Stimulated activated CD4-positive, alpha-beta T cell treated with anti-CD3 and anti-CD28 coated beads, Interleukin-12 subunit alpha, Interleukin-12 subunit beta, amount 100 ng/mL, for 4 hours (primary cell): Measurements from ENCODE around the gene ZNF345.

Experiments
- DNase-seq: peaks from one replicate; pipeline ENCODE4 v3.0.0-alpha.2; 2020

ZNF345 gene

GRCh38 chr19:36850559-36851442, at the start of gene ZNF345:
Gene ZNF345 (plus strand): TSS chr19:36850876. CDS start chr19:36876831, 25,955 bp downstream.
- DNase-seq = peak; percentile 68

GRCh38 chr19:36805364-36805763, 45.3 kb upstream of the ZNF345 start:
- DNase-seq = no peak

DNA sequence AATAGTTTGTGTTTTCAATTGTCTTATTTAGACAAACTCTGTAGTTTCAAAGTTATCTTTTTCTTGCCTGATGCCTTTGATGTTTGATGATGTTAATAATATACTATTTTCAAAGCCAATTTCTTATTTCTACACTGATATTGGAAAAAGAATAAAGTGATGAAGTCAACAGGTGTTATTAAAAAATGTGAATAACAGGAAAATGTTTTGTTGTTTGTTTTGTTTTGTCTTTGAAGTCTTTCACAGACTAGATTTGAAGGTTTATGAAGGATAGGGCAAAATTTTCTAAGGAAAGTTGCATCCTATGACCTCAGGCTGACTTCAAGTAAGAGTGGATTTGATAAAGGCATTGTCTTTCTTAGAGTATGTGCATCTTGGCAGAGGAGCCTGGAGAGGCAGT, 43.6 kb upstream of the ZNF345 start:
- DNase-seq = no peak

DNA sequence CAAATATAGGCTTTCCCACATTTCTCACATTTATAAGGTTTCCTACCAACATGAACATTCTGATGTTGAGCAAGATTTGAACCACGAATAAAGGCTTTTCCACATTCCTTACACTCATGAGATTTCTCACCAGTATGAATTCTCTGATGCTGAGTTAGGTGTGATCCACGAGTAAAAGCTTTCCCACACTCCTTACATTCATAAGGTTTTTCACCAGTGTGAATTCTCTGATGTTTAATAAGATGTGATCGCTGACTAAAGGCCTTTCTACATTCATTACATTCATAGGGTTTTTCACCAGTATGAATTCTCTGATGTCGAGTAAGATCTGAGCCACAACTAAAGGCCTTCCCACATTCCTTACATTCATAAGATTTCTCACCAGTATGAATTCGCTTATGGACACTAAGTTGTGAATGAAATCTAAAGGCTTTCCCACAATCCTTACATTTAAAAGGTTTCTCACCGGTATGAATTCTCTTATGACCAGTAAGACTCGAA, 31.5 kb upstream of the ZNF345 start:
- DNase-seq = no peak

DNA sequence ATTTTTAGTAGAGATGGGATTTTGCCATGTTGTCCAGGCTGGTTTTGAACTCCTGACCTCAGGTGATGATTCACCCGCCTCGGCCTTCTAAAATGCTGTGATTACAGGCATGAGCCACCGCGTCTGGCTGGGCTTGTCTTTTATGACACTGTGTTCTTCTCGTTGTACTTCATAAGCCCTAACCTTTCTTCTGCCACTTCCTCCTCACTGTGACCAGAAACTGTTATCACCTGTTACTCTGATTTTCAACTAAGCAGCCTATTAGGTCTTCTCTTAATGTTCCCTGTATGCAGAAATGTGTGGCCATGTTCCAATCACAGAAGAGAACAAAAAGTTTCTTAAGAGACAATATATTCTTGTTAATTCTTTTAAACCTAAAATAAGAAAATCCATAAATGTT, 28.9 kb upstream of the ZNF345 start:
- no peak for DNase-seq

- DNase-seq = no peak
These were observed 17.2 kb upstream of the ZNF345 start for GRCh38 chr19:36833430-36833829.

GRCh38 chr19:36837176-36837905, 13.3 kb upstream of the ZNF345 start:
- DNase-seq = no peak

GRCh38 chr19:36837906-36838783, 12.5 kb upstream of the ZNF345 start, which contains the start of gene ZNF790:
Gene ZNF790 (minus strand): TSS chr19:36838387. CDS start chr19:36825619, 12,768 bp downstream.
- peak; percentile 74 for DNase-seq

DNA sequence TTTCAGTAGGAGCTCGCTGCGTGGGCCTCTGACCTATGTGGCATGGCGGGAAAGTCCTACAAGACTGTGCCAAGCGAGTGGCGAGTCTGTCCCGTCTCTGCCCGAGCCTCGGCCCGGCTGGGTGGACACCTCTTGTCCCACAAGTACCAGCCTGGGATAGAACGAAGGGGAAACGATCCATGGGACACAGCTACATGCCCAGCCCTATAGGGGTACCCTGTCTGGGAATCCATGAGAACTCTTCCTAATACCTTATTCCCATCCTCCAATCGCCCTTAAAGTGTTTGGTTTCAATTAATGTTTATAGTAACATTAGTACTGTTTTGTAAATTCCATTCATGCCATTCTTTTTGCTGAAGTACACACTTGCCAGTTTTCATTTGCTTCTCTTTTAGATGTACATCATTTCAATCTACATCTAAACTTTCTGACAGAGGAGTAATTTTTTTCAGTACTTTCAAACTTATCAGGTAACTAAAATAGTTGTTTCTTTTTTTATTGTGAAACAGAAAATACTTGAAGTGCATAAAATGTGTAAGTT, 11.8 kb upstream of the ZNF345 start:
- no peak for DNase-seq

GRCh38 chr19:36847968-36848367, 2.7 kb upstream of the ZNF345 start:
- no peak for DNase-seq

GRCh38 chr19:36849701-36850558, 746 bp upstream of the ZNF345 start:
- peak; percentile 83 for DNase-seq

DNA sequence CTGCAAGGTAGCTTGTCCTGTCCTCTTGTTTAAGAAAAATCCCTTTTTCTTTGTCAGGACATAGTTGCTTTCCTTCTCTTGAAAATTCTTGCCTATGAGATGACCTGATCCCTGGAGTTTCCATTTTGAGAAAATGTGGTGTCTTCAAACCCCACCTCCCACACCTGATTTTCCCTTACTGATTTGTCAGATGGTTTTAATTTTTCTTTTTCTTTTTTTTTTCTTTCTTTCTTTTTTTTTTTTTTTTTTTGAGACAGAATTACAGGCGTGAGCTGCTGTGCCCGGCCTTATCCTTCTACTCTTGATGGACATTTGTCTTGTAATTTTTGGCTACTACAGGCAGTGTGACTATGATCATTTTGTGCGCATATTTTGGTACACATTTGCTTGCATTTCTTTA, 1.2 kb downstream of the ZNF345 start:
- DNase-seq = no peak

DNA sequence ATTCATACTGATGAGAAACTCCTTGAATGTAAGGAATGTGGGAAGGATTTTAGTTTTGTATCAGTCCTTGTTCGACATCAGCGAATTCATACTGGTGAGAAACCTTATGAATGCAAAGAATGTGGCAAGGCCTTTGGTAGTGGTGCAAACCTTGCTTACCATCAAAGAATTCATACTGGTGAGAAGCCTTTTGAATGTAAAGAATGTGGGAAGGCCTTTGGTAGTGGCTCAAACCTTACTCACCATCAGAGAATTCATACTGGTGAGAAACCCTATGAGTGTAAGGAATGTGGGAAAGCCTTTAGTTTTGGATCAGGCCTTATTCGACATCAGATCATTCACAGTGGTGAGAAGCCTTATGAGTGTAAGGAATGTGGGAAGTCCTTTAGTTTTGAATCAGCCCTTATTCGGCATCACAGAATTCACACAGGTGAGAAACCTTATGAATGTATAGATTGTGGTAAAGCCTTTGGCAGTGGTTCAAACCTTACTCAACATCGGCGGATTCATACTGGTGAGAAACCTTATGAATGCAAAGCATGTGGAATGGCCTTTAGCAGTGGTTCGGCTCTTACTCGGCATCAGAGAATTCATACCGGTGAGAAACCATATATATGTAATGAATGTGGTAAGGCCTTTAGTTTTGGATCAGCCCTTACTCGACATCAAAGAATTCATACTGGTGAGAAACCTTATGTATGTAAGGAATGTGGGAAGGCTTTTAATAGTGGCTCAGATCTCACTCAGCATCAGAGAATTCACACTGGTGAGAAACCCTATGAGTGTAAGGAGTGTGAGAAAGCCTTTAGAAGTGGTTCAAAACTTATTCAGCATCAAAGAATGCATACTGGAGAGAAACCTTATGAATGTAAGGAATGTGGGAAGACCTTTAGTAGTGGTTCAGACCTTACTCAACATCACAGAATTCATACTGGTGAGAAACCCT, 26.6 kb downstream of the ZNF345 start:
- DNase-seq = no peak

DNA sequence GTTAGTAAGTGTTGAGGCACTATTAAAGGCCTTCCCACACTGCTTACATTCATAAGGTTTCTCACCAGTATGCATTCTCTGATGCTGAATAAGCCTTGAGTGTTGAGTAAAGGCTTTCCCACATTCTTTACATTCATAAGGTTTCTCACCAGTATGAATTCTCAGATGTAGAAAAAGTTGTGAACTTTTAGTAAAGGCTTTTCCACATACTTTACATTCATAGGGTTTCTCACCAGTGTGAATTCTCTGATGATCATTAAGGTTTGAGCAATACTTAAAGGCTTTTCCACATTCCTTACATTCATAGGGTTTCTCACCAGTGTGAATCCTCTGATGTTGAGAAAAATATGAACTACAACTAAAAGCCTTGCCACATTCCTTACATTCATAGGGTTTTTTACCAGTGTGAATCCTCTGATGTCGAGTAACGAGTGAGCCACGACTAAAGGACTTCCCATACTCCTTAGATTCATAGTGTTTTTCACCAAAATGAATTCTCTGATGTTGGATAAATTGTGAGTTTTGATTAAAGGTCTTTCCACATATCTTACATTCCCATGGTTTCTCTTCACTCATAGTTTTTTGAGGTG, 41.2 kb downstream of the ZNF345 start:
- no peak for DNase-seq

DNA sequence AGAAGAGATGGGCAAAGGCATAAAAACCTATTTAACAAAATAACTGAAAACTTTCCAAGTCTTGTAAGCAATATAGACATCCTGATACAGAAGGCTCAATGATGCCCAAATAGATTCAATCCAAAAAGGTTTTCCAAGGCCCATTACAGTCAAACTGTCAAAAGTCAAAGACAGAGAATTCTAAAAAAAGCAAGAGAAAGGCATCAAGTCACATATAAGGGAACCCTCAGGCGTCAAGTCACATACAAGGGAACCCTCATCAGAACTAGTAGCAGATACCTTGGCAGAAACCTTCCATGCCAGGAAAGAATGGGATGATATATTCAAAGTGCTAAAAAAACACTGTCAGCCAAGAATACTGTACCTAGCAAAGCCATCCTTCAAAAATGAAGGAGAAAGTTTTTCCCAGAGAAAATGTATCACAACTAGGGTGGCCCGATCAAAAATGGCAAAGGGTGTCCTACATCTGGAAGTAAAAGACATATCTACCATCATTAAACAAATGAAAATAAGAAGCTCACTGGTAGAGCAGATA, 44.2 kb downstream of the ZNF345 start:
- DNase-seq = no peak

GRCh38 chr19:36898422-36898821, 47.7 kb downstream of the ZNF345 start:
- DNase-seq = no peak

DNA sequence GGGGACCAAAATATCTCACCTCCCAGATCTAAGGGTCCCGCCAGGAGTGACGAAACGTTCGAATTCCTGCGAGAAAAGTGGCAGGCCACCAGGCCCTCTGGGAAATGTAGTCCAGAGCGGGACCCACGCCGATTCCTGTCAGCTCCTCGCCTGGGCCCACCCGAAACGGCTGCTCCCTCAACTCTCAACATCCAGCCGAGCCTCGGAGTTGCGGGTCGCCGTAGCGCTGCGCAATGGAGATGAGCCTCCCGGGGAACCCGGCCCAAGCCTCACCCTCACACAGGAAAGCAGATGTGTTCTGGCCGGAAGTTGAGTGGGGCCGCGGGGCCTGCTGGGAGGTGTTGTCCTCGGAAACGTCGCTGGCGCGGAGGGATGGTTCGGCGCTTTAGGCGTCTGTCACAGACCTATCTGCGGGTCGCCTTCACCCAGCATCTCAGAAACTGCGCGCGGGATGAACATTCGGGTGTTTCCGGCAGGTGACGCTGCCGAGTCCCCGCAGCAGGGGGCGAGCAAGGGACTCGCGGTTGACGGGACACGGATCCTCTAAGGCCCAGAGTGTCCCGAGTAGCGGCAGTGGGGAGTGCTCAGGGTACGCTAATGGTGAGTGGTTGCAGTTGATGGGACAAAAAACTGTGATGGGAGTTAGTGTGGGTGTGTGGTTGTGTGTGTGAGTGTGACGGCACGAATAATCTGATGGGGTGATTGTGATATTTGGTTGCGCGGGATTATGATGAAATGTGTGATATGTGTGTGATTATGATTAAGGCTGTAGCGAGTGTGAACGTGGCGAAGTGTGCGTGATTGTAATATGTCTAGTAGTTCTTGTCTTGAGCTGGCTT, 65.5 kb downstream of the ZNF345 start, which contains the start of the genes ZNF568 and ZNF829:
ZNF568 (plus strand) TSS at position 341 of the 839 bp plus-strand sequence. CDS start 6,439 bp downstream, outside the sequence.
ZNF829 (minus strand) TSS at position 300 of the 839 bp plus-strand sequence. CDS start 1,124 bp downstream, outside the sequence.
- peak; percentile 81 for DNase-seq

DNA sequence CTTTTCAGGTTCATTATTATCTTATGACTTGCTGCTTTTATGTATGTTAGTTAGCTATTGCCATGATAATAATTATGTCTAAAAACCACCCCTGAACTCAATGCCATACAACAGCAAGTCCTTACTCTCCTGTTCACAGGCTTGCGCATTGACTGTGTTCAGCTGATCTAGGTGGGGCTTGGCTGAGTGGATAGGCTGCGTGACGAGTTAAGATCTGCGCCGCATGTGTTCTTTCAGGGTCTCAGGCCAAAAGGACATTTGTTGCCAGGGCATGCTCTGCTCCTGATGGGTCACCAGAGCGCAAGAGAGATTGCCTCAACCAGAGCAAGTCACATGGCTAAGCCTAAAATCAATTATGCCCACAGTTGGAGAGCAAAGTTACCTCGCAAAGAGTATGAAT, 66.3 kb downstream of the ZNF345 start:
- DNase-seq = no peak
